GM12864 (cell line): Measurements from ENCODE around the gene CEBPE.
A peak's percentile ranks its signal among the peaks of the same experiment; 100 is the strongest.

Source experiments
- DNase-seq: peaks from one replicate; pipeline ENCODE4 v3.0.0-alpha.2; 2011; ENCODE audit warnings: low read depth
- H3K4me3 ChIP-seq: 2 replicates; pipeline ENCODE4 v1.5.1; 2011; ENCODE audit warnings: mild to moderate bottlenecking, low read depth, low read length, control low read depth
- TF ChIP-seq, protein P1 (sequence below): IDR thresholded peaks from 2 replicates; pipeline ENCODE4 v1.5.1; 2011; ENCODE audit warnings: low read depth, mild to moderate bottlenecking, moderate library complexity, low read length, control low read depth, inconsistent platforms; ENCODE audit errors: missing control alignments

The CEBPE gene

DNA sequence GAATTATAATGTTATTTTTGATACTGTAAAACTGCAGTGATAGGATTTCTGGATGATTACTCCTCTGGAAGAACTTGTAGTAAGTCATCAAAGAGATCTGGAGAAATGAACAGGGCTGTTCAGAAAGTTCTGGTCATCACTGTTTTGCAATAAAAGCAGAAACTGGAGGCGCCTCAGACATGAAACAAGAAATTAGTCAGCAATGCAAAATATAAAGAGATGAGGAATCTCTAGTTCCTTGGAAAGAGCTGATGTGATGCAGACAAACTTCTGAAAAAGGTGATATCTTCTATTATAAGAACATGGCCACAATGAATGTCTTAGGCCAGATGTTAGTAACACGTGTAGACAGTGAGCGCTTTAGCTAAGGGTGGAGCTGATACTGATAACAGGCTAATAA lies 33.6 kb downstream of the CEBPE start:
- no peak for DNase-seq
- no peak overlapping the region for H3K4me3 ChIP-seq
- TF ChIP-seq, protein P1, sequence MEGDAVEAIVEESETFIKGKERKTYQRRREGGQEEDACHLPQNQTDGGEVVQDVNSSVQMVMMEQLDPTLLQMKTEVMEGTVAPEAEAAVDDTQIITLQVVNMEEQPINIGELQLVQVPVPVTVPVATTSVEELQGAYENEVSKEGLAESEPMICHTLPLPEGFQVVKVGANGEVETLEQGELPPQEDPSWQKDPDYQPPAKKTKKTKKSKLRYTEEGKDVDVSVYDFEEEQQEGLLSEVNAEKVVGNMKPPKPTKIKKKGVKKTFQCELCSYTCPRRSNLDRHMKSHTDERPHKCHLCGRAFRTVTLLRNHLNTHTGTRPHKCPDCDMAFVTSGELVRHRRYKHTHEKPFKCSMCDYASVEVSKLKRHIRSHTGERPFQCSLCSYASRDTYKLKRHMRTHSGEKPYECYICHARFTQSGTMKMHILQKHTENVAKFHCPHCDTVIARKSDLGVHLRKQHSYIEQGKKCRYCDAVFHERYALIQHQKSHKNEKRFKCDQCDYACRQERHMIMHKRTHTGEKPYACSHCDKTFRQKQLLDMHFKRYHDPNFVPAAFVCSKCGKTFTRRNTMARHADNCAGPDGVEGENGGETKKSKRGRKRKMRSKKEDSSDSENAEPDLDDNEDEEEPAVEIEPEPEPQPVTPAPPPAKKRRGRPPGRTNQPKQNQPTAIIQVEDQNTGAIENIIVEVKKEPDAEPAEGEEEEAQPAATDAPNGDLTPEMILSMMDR, result no peak

GRCh38 chr14:23080474-23080873 lies 38.6 kb downstream of the CEBPE start:
- no peak for DNase-seq
- H3K4me3 ChIP-seq, result no peak overlapping the region
- TF ChIP-seq, protein P1, result no peak

GRCh38 chr14:23079716-23080115 lies 39.3 kb downstream of the CEBPE start:
- H3K4me3 ChIP-seq, result no peak overlapping the region
- DNase-seq, result no peak
- TF ChIP-seq, protein P1, result no peak

GRCh38 chr14:23078692-23079116 lies 40.4 kb downstream of the CEBPE start:
- no peak overlapping the region for H3K4me3 ChIP-seq
- TF ChIP-seq, protein P1, result no peak
- no peak for DNase-seq

DNA sequence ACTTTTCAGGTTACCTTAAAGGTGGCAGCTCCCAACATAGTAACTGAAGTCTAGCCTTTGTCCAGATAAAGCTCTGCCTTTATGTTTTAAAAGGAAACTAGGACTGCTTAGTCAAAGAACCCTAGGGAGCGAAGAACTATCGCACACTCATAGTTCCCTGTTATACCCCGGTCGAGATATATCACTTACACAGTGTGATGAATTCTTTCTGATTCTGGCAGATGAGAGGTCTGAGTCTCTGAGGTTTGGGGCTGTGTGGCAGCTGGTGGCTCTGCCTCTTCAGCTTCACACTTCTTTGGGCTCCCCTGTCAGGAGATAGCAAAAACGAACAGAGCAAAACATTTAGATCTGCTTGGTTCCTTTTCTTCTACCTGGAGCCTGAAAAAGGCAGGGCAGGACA lies 41.1 kb downstream of the CEBPE start:
- no peak for DNase-seq
- H3K4me3 ChIP-seq, result no peak overlapping the region
- TF ChIP-seq, protein P1, result no peak

DNA sequence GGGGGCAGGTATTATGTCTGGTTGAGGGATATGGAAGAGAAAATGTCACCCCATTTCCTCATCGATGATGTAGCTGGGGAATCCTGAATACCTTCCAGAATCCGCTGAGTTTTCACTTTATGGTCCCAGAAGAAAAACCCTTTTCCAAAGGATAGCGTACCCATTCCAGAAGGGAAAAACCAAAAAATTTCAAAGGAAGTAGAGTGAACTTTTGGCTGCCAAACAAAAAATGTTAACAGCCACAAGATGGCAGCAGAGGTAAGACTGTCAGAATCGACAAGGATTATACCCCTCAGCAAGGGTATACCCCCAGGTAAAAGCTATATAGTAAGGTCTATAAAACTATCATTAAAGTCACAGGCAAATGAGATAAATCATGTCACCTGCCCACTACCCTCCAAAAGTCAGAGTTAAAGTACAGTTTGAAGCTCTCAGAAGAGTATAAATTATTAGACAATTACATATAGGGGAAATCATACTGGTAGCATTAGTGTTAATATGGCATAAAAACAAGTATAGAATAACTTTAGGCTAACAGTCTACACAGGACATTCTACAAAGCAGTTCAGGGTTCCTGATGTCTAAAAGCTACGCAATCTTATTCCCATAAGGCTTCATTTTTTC lies 42.2 kb downstream of the CEBPE start:
- TF ChIP-seq, protein P1, result peak; percentile 58
- H3K4me3 ChIP-seq, result no peak overlapping the region
- no peak for DNase-seq

GRCh38 chr14:23074906-23075305 lies 44.1 kb downstream of the CEBPE start:
- DNase-seq, result no peak
- TF ChIP-seq, protein P1, result no peak
- no peak overlapping the region for H3K4me3 ChIP-seq
